Measurements from ENCODE around the gene PSMD1. TPM values are rescaled to one million over a fixed set of nuclear protein-coding genes. Genes with fewer than 3 reads are reported as not detected.

The PSMD1 gene
- total RNA-seq, 1 experiment from 2014 or later = 142 TPM

- DNase-seq (ENCODE audit: low read depth) = no peak
These were observed 22.3 kb upstream of the PSMD1 start for GRCh38 chr2:231034291-231034882.

- no peak for DNase-seq (ENCODE audit: low read depth)
These were observed 20.5 kb upstream of the PSMD1 start for GRCh38 chr2:231036131-231036530.

GRCh38 chr2:231036578-231037106 is 20.0 kb upstream of the PSMD1 start:
- DNase-seq (ENCODE audit: low read depth) = no peak

- DNase-seq (ENCODE audit: low read depth) = no peak
These were observed 19.4 kb upstream of the PSMD1 start, which contains the start of gene C2orf72 for GRCh38 chr2:231037202-231037730. Gene C2orf72, plus strand, starts transcription at chr2:231037523. Its CDS starts 43 bp downstream, at chr2:231037566.

- DNase-seq (ENCODE audit: low read depth) = no peak
These were observed 18.8 kb upstream of the PSMD1 start for GRCh38 chr2:231037731-231038482.

- no peak for DNase-seq (ENCODE audit: low read depth)
These were observed 18.0 kb upstream of the PSMD1 start for GRCh38 chr2:231038483-231039293.

- no peak for DNase-seq (ENCODE audit: low read depth)
These were observed 17.4 kb upstream of the PSMD1 start for GRCh38 chr2:231039294-231039664.

GRCh38 chr2:231039821-231040364 is 16.8 kb upstream of the PSMD1 start:
- DNase-seq (ENCODE audit: low read depth) = no peak

- no peak for DNase-seq (ENCODE audit: low read depth)
These were observed 15.5 kb upstream of the PSMD1 start for GRCh38 chr2:231041061-231041689.

- DNase-seq (ENCODE audit: low read depth) = no peak
These were observed 12.9 kb upstream of the PSMD1 start for GRCh38 chr2:231043796-231044195.

GRCh38 chr2:231046916-231047273 is 9.8 kb upstream of the PSMD1 start:
- DNase-seq (ENCODE audit: low read depth) = no peak

- DNase-seq (ENCODE audit: low read depth) = no peak
These were observed 9.3 kb upstream of the PSMD1 start for GRCh38 chr2:231047274-231047922.

GRCh38 chr2:231047923-231048915 is 8.4 kb upstream of the PSMD1 start:
- no peak for DNase-seq (ENCODE audit: low read depth)

- DNase-seq (ENCODE audit: low read depth) = no peak
These were observed 7.2 kb upstream of the PSMD1 start for GRCh38 chr2:231049286-231050017.

GRCh38 chr2:231050018-231050901 is 6.4 kb upstream of the PSMD1 start:
- DNase-seq (ENCODE audit: low read depth) = no peak

GRCh38 chr2:231051116-231051515 is 5.6 kb upstream of the PSMD1 start:
- no peak for DNase-seq (ENCODE audit: low read depth)

Data from LHCN-M2 (cell line).